Smooth muscle cell (in vitro differentiated cells): ENCODE results near the gene RAPH1. TPM values are rescaled to one million over a fixed set of nuclear protein-coding genes. Genes with fewer than 3 reads are reported as not detected.
A peak's percentile ranks its signal among the peaks of the same experiment; 100 is the strongest.
"Not testable (repeated sequence)": the region's sequence is repeated elsewhere in the genome, so short reads cannot be mapped to it uniquely, and the experiment has no call there.

Experiments used
- DNase-seq: peaks from one replicate; lab custom pipeline; 2025; ENCODE audit not compliant: unreplicated experiment; lab: John Stamatoyannopoulos, UW
- H2AFZ ChIP-seq: fragments of 200-600 bp; sonication (generic); 2 replicates; pipeline ENCODE4 v1.6.0; 2016; ENCODE audit warnings: antibody characterized with exemption, low read depth, mild to moderate bottlenecking
- H3F3A ChIP-seq: fragments of 200-600 bp; sonication (generic); 2 replicates; pipeline ENCODE4 v1.6.0; 2017; ENCODE audit warnings: antibody characterized with exemption, low read depth
- H3K27ac ChIP-seq: fragments of 200-600 bp; sonication (generic); 2 replicates; pipeline ENCODE4 v1.5.1; 2016; ENCODE audit warnings: low read depth, mild to moderate bottlenecking
- H3K27me3 ChIP-seq: fragments of 200-600 bp; sonication (generic); 2 replicates; pipeline ENCODE4 v1.6.1; 2016; ENCODE audit warnings: low read depth, mild to moderate bottlenecking
- H3K36me3 ChIP-seq: fragments of 200-600 bp; sonication (generic); 2 replicates; pipeline ENCODE4 v1.5.1; 2016; ENCODE audit warnings: low read depth
- H3K4me1 ChIP-seq: fragments of 200-600 bp; sonication (generic); 2 replicates; pipeline ENCODE4 v1.5.1; 2016; ENCODE audit warnings: low read depth
- H3K4me2 ChIP-seq: fragments of 200-600 bp; sonication (generic); 2 replicates; pipeline ENCODE4 v1.6.0; 2016; ENCODE audit warnings: mild to moderate bottlenecking
- H3K4me3 ChIP-seq: fragments of 200-600 bp; sonication (generic); 2 replicates; pipeline ENCODE4 v1.5.1; 2016; ENCODE audit warnings: mild to moderate bottlenecking
- H3K79me2 ChIP-seq: fragments of 200-600 bp; sonication (generic); 2 replicates; pipeline ENCODE4 v1.6.0; 2016; ENCODE audit warnings: low read depth, mild to moderate bottlenecking
- H3K9ac ChIP-seq: fragments of 200-600 bp; sonication (generic); 2 replicates; pipeline ENCODE4 v1.6.0; 2016; ENCODE audit warnings: low read depth
- H3K9me3 ChIP-seq: fragments of 200-600 bp; sonication (generic); replicated peaks from 2 replicates; pipeline ENCODE4 v1.5.1; 2016; ENCODE audit warnings: low read depth
- H4K20me1 ChIP-seq: fragments of 200-600 bp; sonication (generic); 2 replicates; pipeline ENCODE4 v1.6.0; 2016; ENCODE audit warnings: low read depth
- CTCF ChIP-seq: fragments of 200-600 bp; sonication (generic); IDR thresholded peaks from 2 replicates; pipeline ENCODE4 v1.5.1; 2017; ENCODE audit warnings: borderline replicate concordance, mild to moderate bottlenecking, antibody characterized with exemption; ENCODE audit not compliant: insufficient read depth, poor library complexity, severe bottlenecking
- WGBS: methylation state at CpG from one replicate; pipeline ENCODE4 v1.1.7; 2016; ENCODE audit warnings: low lambda C conversion rate; 5-methylcytosine and 5-hydroxymethylcytosine counted together
- polyA plus RNA-seq: library from polyadenylated mRNA; unstranded; fragments of >200 nt; fragmentation: Nextera tagmentation; extraction: Ambion mirVana; gene quantifications from 2 replicates; pipeline ENCODE4 v1.2.1, GENCODE V29; 2016
- total RNA-seq: library from RNA; depleted of rRNA; stranded (reverse); fragments of >200 nt; gene quantifications from 2 replicates; pipeline ENCODE4 v1.2.3, GENCODE V29; 2014

RAPH1 gene
- total and polyA plus RNA-seq, 2 experiments from 2014 or later, result 8.5 to 22.3 TPM

GRCh38 chr2:203399031-203399430, 136.1 kb downstream of the RAPH1 start:
- no peak overlapping the region for H3K4me2 ChIP-seq
- H3K36me3 ChIP-seq, result no peaks in the 10 kb centered on the region
- H3K4me1 ChIP-seq, result no peaks in the 10 kb centered on the region
- 100% methylated on average over 1 of the region's 1 CpG for WGBS
- no peak for TF ChIP-seq CTCF
- no peak overlapping the region for H2AFZ ChIP-seq
- no peak overlapping the region for H3K4me3 ChIP-seq
- H3K9ac ChIP-seq, result no peak overlapping the region
- DNase-seq, result no peak
- H3K79me2 ChIP-seq, result peaks cover 9% of the 10 kb centered on the region
- no peak overlapping the region for H3K27ac ChIP-seq
- no peaks in the 10 kb centered on the region for H3K9me3 ChIP-seq
- H3F3A ChIP-seq, result no peaks in the 10 kb centered on the region
- H3K27me3 ChIP-seq, result no peaks in the 10 kb centered on the region
- H4K20me1 ChIP-seq, result peaks cover 3% of the 10 kb centered on the region

DNA sequence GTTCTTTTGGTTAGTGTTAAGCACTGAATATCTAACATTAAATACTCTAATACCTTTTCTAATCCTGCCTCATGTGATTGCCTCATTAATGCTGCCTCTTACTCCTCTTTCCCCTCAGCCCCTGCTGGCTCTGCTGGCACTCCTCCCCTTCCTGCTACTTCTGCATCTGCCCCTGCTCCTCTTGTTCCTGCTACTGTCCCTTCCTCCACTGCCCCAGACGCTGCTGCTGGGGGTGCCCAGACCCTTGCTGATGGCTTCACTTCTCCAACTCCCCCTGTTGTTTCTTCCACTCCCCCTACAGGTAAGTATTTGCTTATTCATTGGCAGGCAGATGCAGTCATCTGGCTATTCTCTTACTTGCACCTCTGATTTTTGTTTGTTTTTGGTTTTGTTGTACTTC, 138.4 kb downstream of the RAPH1 start:
- Histone ChIP-seq H3K4me1 (no peaks in the 10 kb centered on the region), H3F3A (no peaks in the 10 kb centered on the region), H3K4me3 (no peak overlapping the region), H3K27ac (no peak overlapping the region), H3K4me2 (no peak overlapping the region), H3K9me3 (no peaks in the 10 kb centered on the region), H3K79me2 (no peaks in the 10 kb centered on the region), H3K27me3 (no peaks in the 10 kb centered on the region), H4K20me1 (no peaks in the 10 kb centered on the region), H2AFZ (no peak overlapping the region), H3K36me3 (no peaks in the 10 kb centered on the region), H3K9ac (no peak overlapping the region)
- TF ChIP-seq CTCF, result peak; percentile 20
- no peak for DNase-seq
- 40% methylated on average over 1 of the region's 1 CpG for WGBS

DNA sequence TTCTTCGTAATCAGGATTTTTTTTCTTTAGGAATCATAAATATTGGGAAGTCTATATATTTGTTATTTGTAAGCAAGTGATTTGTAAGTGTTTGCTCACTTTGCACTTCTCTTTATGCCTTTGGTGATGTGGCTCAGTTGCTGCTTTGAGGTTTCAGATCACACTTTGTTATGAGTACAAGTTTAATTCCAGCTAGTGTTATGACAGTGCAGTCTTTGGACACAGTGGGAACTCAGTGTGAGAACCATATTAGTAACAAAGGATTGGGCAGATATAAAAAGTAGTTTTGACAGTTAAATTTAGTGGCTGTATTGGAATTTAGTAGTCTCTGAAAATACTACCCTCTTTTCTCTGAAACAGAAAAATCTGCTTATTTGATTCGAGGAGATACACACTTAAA, 139.2 kb downstream of the RAPH1 start:
- Histone ChIP-seq H3K27ac (no peak overlapping the region), H3K4me1 (no peaks in the 10 kb centered on the region), H3K27me3 (no peaks in the 10 kb centered on the region), H3K4me2 (no peak overlapping the region), H3K79me2 (peaks cover under 1% of the 10 kb centered on the region), H3K9ac (no peak overlapping the region), H3K9me3 (no peaks in the 10 kb centered on the region), H3F3A (no peaks in the 10 kb centered on the region), H2AFZ (no peak overlapping the region), H4K20me1 (no peaks in the 10 kb centered on the region), H3K4me3 (no peak overlapping the region), H3K36me3 (no peaks in the 10 kb centered on the region)
- 100% methylated on average over 2 of the region's 2 CpGs for WGBS
- DNase-seq, result no peak
- TF ChIP-seq CTCF, result no peak

- Histone ChIP-seq H3K4me2 (no peak overlapping the region), H3K27me3 (no peaks in the 10 kb centered on the region), H3K36me3 (no peaks in the 10 kb centered on the region), H3K79me2 (peaks cover 3% of the 10 kb centered on the region), H3K9ac (no peak overlapping the region), H3K4me3 (no peak overlapping the region), H3K4me1 (no peaks in the 10 kb centered on the region), H3K27ac (no peak overlapping the region), H2AFZ (no peak overlapping the region), H3F3A (no peaks in the 10 kb centered on the region), H4K20me1 (no peaks in the 10 kb centered on the region), H3K9me3 (no peaks in the 10 kb centered on the region)
- no peak for TF ChIP-seq CTCF
- DNase-seq, result no peak
- 92% methylated on average over 9 of the region's 9 CpGs for WGBS
These were observed 140.4 kb downstream of the RAPH1 start for GRCh38 chr2:203394519-203395227.

- not testable (repeated sequence) for H3K9me3 ChIP-seq, H2AFZ ChIP-seq, H4K20me1 ChIP-seq, DNase-seq, H3K27me3 ChIP-seq, H3K4me1 ChIP-seq, H3K36me3 ChIP-seq, H3K9ac ChIP-seq, H3F3A ChIP-seq, H3K4me3 ChIP-seq, H3K27ac ChIP-seq, H3K4me2 ChIP-seq, H3K79me2 ChIP-seq
- WGBS, result 86% methylated on average over 6 of the region's 6 CpGs
These were observed 146.9 kb downstream of the RAPH1 start for GRCh38 chr2:203388153-203388552.
